Suprapubic skin (tissue), 4 donors: ENCODE measurements around the gene MEIS1. TPM values are rescaled to one million over a fixed set of nuclear protein-coding genes. Genes with fewer than 3 reads are reported as not detected.

Experiments
- DNase-seq, 2 donors: peaks; one replicate each; pipeline ENCODE4 v3.0.0-alpha.2; 2019; ENCODE audit warnings: low spot score in 2 of 2
- H3K27ac ChIP-seq: fragments of 200-600 bp; sonication (generic); one replicate; pipeline ENCODE4 v1.5.1; 2019
- H3K27me3 ChIP-seq: fragments of 200-600 bp; sonication (generic); one replicate; pipeline ENCODE4 v1.5.1; 2019
- H3K36me3 ChIP-seq: fragments of 200-600 bp; sonication (generic); one replicate; pipeline ENCODE4 v1.5.1; 2019
- H3K4me1 ChIP-seq: fragments of 200-600 bp; sonication (generic); one replicate; pipeline ENCODE4 v1.5.1; 2019
- H3K4me3 ChIP-seq: fragments of 200-600 bp; sonication (generic); one replicate; pipeline ENCODE4 v1.5.1; 2019; ENCODE audit warnings: mild to moderate bottlenecking
- H3K9me3 ChIP-seq: fragments of 200-600 bp; sonication (generic); one replicate; pipeline ENCODE4 v1.5.1; 2019
- EP300 ChIP-seq: sonication (generic); formaldehyde crosslinking; IDR thresholded peaks from one replicate; pipeline ENCODE4 v1.6.1; 2017; ENCODE audit warnings: antibody characterized with exemption
- POLR2A ChIP-seq, 2 donors: fragments of 450-650 bp; IDR thresholded peaks; one replicate each; pipeline ENCODE4 v1.6.1; 2017; ENCODE audit warnings: antibody characterized with exemption in 2 of 2, mild to moderate bottlenecking in 2 of 2, moderate library complexity in 2 of 2
- POLR2AphosphoS5 ChIP-seq, 3 donors: sonication (generic); formaldehyde crosslinking; IDR thresholded peaks; one replicate each; pipeline ENCODE4 v1.6.1; 2017; ENCODE audit warnings: antibody characterized with exemption in 3 of 3
- WGBS: methylation state at CpG from one replicate; pipeline ENCODE4 v1.1.5; 2018; 5-methylcytosine and 5-hydroxymethylcytosine counted together
- total RNA-seq, 4 donors: library from RNA; depleted of rRNA; stranded (reverse); fragments of >200 nt; gene quantifications; one replicate each; pipeline ENCODE4 v1.1.0, GENCODE V29; 2016
- TF ChIP-seq, protein P1 (sequence below), 2 donors: fragments of 200-600 bp in 1 of 2; fragments of 450-650 bp in 1 of 2; sonication (generic) in 1 of 2; IDR thresholded peaks; one replicate each; pipeline ENCODE4 v1.5.1; 2016 to 2019; ENCODE audit warnings: antibody characterized with exemption in 2 of 2, mild to moderate bottlenecking in 1 of 2, moderate library complexity in 1 of 2

MEIS1 gene
- total RNA-seq, 4 donors from 2014 or later = 12.7 to 28.0 (median 20.3) TPM

DNA sequence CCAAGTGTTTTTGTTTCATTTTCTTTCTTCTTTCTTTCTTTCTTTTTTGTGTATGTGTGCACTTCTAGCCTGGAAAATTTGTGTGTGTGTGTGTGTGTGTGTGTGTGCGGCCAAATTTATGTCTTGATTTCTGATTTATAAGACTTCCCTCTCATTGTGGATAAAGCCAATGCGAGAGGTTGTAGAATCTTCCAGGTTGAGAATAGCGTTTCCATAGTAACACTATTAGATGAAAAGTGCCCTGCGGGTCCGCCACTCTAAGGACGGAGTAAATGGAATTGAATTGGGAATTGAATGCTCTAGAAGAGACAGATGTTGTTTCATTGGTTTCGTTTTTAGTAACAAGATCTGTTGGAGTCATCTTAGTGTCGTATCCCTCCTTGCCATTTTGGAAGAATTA, 81.6 kb downstream of the MEIS1 start:
- H3K36me3 ChIP-seq = no peaks in the 10 kb centered on the region
- H3K27me3 ChIP-seq = no peaks in the 10 kb centered on the region
- WGBS = 94% methylated on average over 8 of the region's 8 CpGs
- DNase-seq = no peak
- H3K4me1 ChIP-seq = no peaks in the 10 kb centered on the region
- H3K9me3 ChIP-seq = no peaks in the 10 kb centered on the region
- no peak overlapping the region for H3K4me3 ChIP-seq
- TF ChIP-seq, protein P1, sequence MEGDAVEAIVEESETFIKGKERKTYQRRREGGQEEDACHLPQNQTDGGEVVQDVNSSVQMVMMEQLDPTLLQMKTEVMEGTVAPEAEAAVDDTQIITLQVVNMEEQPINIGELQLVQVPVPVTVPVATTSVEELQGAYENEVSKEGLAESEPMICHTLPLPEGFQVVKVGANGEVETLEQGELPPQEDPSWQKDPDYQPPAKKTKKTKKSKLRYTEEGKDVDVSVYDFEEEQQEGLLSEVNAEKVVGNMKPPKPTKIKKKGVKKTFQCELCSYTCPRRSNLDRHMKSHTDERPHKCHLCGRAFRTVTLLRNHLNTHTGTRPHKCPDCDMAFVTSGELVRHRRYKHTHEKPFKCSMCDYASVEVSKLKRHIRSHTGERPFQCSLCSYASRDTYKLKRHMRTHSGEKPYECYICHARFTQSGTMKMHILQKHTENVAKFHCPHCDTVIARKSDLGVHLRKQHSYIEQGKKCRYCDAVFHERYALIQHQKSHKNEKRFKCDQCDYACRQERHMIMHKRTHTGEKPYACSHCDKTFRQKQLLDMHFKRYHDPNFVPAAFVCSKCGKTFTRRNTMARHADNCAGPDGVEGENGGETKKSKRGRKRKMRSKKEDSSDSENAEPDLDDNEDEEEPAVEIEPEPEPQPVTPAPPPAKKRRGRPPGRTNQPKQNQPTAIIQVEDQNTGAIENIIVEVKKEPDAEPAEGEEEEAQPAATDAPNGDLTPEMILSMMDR (IDR thresholded peaks at IDR 0.05) = no peak
- no peak for TF ChIP-seq POLR2A (IDR thresholded peaks at IDR 0.05)
- TF ChIP-seq POLR2AphosphoS5 (IDR thresholded peaks at IDR 0.05) = no peak
- no peak for TF ChIP-seq EP300
- H3K27ac ChIP-seq = no peak overlapping the region

DNA sequence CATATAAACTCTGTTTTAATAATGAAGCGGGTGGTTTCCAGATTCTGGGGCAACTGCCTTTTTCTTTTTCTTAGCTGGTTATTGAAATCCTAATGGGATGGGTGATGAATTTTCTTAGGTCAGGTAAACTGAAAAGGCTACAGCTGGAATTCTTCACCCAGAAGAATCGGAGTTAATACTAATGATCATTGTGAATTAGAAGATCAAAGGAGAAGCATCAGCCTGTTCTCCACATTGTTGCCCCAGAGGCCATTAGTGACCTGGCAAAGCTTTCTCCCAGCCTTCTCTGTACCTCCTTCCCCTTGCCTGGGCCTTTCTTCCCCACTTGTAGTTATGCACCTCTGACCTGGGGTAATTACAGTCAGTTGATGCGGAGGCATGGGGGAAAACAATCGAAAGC, 82.8 kb downstream of the MEIS1 start:
- H3K27ac ChIP-seq = no peak overlapping the region
- DNase-seq = no peak
- H3K36me3 ChIP-seq = no peaks in the 10 kb centered on the region
- no peaks in the 10 kb centered on the region for H3K4me1 ChIP-seq
- 92% methylated on average over 4 of the region's 4 CpGs for WGBS
- H3K4me3 ChIP-seq = no peak overlapping the region
- no peak for TF ChIP-seq EP300
- no peak for TF ChIP-seq POLR2A (IDR thresholded peaks at IDR 0.05)
- TF ChIP-seq, protein P1 (IDR thresholded peaks at IDR 0.05) = no peak
- no peak for TF ChIP-seq POLR2AphosphoS5 (IDR thresholded peaks at IDR 0.05)
- H3K9me3 ChIP-seq = no peaks in the 10 kb centered on the region
- no peaks in the 10 kb centered on the region for H3K27me3 ChIP-seq

DNA sequence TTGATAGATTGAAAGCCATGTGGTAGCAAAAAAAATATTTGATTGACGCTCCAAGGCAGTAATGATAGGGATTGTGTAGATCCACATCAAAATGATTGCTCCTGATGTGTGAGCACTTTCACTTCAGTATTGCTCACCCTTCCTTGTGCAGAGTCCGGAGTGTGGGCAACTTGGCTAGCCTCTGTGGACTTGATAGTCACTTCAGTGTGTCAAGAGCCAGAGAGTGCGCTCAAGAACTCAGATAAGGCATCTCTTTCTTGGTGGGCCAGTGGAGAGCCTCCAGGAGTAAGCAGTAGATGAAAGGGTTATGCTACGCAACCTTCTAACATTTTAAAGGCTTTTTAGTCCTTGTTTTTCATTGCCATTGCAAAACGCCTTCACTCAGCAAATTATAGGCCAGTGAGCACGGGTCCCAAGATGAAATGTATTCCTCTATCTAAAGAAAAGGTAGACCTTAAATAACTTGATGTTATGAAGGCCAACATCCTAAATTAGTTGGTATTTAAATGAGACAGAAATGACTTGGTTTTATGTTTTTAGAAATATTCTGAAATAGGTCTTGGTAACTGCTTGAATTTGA, 84.4 kb downstream of the MEIS1 start:
- H3K9me3 ChIP-seq = no peaks in the 10 kb centered on the region
- H3K4me3 ChIP-seq = no peak overlapping the region
- H3K27ac ChIP-seq = no peak overlapping the region
- H3K4me1 ChIP-seq = no peaks in the 10 kb centered on the region
- TF ChIP-seq EP300 = no peak
- no peak for TF ChIP-seq POLR2A (IDR thresholded peaks at IDR 0.05)
- TF ChIP-seq POLR2AphosphoS5 (IDR thresholded peaks at IDR 0.05) = no peak
- TF ChIP-seq, protein P1 (IDR thresholded peaks at IDR 0.05) = no peak
- no peaks in the 10 kb centered on the region for H3K27me3 ChIP-seq
- no peak for DNase-seq
- 96% methylated on average over 6 of the region's 6 CpGs for WGBS
- no peaks in the 10 kb centered on the region for H3K36me3 ChIP-seq

DNA sequence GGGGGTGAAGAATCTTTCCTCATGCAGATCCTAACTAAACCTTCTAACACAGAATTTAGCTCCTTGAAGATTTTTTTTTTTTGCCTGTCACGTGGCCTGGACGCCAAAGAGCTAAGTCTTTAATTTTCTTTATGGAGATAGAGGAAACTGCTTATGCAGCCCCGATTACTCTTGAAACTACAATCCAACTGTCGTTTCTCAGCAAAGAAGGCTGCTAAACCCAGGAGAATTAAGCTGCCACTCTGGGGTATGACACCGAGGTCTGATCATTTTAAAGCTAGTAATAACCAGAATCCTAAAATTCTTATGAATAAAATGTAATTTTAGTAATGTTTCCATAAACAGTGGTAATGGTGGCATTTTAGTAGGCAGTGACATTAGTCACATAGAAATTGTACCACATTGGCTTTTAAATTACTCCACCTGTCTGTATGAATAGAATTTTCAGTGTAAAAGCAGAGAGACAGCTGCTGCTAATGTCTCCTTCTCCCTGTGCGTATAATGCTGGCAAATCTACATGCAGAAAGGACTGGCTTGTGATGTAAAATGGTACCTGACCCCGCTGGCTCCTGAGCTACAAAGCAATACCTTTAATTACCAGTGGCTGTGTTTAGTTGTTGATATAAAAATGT, 86.5 kb downstream of the MEIS1 start:
- Histone ChIP-seq H3K4me3 (no peak overlapping the region), H3K27me3 (no peaks in the 10 kb centered on the region), H3K27ac (no peak overlapping the region), H3K36me3 (no peaks in the 10 kb centered on the region), H3K9me3 (no peaks in the 10 kb centered on the region), H3K4me1 (no peaks in the 10 kb centered on the region)
- DNase-seq = no peak
- 85% methylated on average over 7 of the region's 7 CpGs for WGBS
- TF ChIP-seq POLR2A (IDR thresholded peaks at IDR 0.05) (no peak), EP300 (no peak), POLR2AphosphoS5 (IDR thresholded peaks at IDR 0.05) (no peak)
- TF ChIP-seq, protein P1 (IDR thresholded peaks at IDR 0.05) = no peak

DNA sequence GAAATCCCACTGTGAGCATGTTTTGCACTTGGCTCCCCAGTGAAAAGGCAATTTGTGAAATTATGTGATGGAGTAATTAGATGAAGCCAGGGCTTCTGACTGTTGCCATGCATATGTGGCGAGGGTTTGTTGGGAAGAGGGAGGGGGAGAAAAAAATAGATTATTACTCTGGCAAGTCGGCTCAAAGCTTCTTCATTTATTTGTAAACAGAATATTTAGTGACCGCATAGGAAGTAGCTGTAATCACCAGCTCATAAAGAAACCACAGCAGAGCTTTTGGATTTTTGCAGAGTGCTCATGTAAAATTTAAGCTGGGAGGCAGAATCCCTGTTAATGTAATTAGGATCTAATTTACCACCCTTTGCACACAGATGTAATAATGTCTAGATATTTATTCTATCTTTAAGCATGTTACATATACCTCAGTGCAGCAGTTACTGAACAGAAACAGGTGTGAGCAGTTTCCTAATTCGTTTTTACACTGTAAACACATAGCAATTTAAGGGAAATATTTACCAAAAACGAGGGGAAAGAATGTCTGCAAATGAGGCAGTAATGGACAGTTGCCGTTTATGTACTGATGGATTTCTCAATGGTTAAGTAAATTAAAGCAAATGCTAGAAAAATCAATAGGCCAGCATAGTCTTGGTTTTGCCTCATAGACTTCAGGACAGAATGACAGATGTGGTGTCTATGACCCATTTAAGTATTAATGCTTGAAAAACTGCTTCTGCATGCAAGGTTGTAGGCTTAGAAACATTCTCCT, 87.9 kb downstream of the MEIS1 start:
- no peak for DNase-seq
- TF ChIP-seq, protein P1 (IDR thresholded peaks at IDR 0.05) = no peak
- no peak for TF ChIP-seq POLR2AphosphoS5 (IDR thresholded peaks at IDR 0.05)
- TF ChIP-seq EP300 = no peak
- no peak for TF ChIP-seq POLR2A (IDR thresholded peaks at IDR 0.05)
- H3K27ac ChIP-seq = no peak overlapping the region
- H3K27me3 ChIP-seq = no peaks in the 10 kb centered on the region
- 58% methylated on average over 6 of the region's 6 CpGs for WGBS
- no peaks in the 10 kb centered on the region for H3K4me1 ChIP-seq
- H3K4me3 ChIP-seq = no peak overlapping the region
- H3K9me3 ChIP-seq = no peaks in the 10 kb centered on the region
- H3K36me3 ChIP-seq = no peaks in the 10 kb centered on the region
